Measurements from ENCODE around the gene PLSCR1. TPM values are rescaled to one million over a fixed set of nuclear protein-coding genes. Genes with fewer than 3 reads are reported as not detected.
A peak's percentile ranks its signal among the peaks of the same experiment; 100 is the strongest.
"Not testable (repeated sequence)": the region's sequence is repeated elsewhere in the genome, so short reads cannot be mapped to it uniquely, and the experiment has no call there.

PLSCR1 gene
- total RNA-seq, 1 donor from 2014 or later, result 25.4 TPM

- peak overlapping the region; percentile 12 for H3K4me3 ChIP-seq
- no peak for DNase-seq
- no peaks in the 10 kb centered on the region for H3K27me3 ChIP-seq (ENCODE audit: low read depth)
- no peaks in the 10 kb centered on the region for H3K36me3 ChIP-seq
- intact Hi-C loops (cut with micrococcal nuclease), result no loop called here
- H3K4me1 ChIP-seq, result peaks cover 69% of the 10 kb centered on the region
- no peak for TF ChIP-seq CTCF (IDR thresholded peaks at IDR 0.05; ENCODE audit: borderline replicate concordance)
- no peaks in the 10 kb centered on the region for H3K9me3 ChIP-seq (replicated peaks)
- peak overlapping the region; percentile 70 for H3K27ac ChIP-seq (replicated peaks)
These were observed 7.7 kb downstream of the PLSCR1 start for GRCh38 chr3:146536681-146537080.

GRCh38 chr3:146532406-146532805 lies 12.0 kb downstream of the PLSCR1 start:
- intact Hi-C loops (cut with micrococcal nuclease), result no loop called here
- DNase-seq, result no peak
- Histone ChIP-seq H3K4me1 (peaks cover 61% of the 10 kb centered on the region), H3K27ac (replicated peaks) (no peak overlapping the region), H3K4me3 (no peak overlapping the region), H3K27me3 (ENCODE audit: low read depth) (no peaks in the 10 kb centered on the region), H3K36me3 (peaks cover 26% of the 10 kb centered on the region), H3K9me3 (replicated peaks) (no peaks in the 10 kb centered on the region)
- no peak for TF ChIP-seq CTCF (IDR thresholded peaks at IDR 0.05; ENCODE audit: borderline replicate concordance)

GRCh38 chr3:146530609-146531008 lies 13.8 kb downstream of the PLSCR1 start:
- Histone ChIP-seq H3K27me3 (ENCODE audit: low read depth) (no peaks in the 10 kb centered on the region), H3K4me3 (no peak overlapping the region), H3K36me3 (peaks cover 37% of the 10 kb centered on the region), H3K9me3 (replicated peaks) (no peaks in the 10 kb centered on the region), H3K27ac (replicated peaks) (no peak overlapping the region), H3K4me1 (peaks cover 44% of the 10 kb centered on the region)
- intact Hi-C loops (cut with micrococcal nuclease), result no loop called here
- TF ChIP-seq CTCF (IDR thresholded peaks at IDR 0.05; ENCODE audit: borderline replicate concordance), result no peak
- DNase-seq, result no peak

GRCh38 chr3:146529021-146529420 lies 15.4 kb downstream of the PLSCR1 start:
- Histone ChIP-seq H3K4me3 (no peak overlapping the region), H3K27me3 (ENCODE audit: low read depth) (no peaks in the 10 kb centered on the region), H3K36me3 (peaks cover 37% of the 10 kb centered on the region), H3K4me1 (peaks cover 50% of the 10 kb centered on the region), H3K27ac (replicated peaks) (no peak overlapping the region), H3K9me3 (replicated peaks) (no peaks in the 10 kb centered on the region)
- DNase-seq, result no peak
- intact Hi-C loops (cut with micrococcal nuclease), result no loop called here
- TF ChIP-seq CTCF (IDR thresholded peaks at IDR 0.05; ENCODE audit: borderline replicate concordance), result no peak

GRCh38 chr3:146524961-146525360 lies 19.4 kb downstream of the PLSCR1 start:
- no peak for TF ChIP-seq CTCF (IDR thresholded peaks at IDR 0.05; ENCODE audit: borderline replicate concordance)
- H3K27ac ChIP-seq (replicated peaks), result no peak overlapping the region
- H3K4me1 ChIP-seq, result peaks cover 26% of the 10 kb centered on the region
- no peaks in the 10 kb centered on the region for H3K27me3 ChIP-seq (ENCODE audit: low read depth)
- intact Hi-C loops (cut with micrococcal nuclease), result no loop called here
- no peaks in the 10 kb centered on the region for H3K9me3 ChIP-seq (replicated peaks)
- DNase-seq, result no peak
- peaks cover 49% of the 10 kb centered on the region for H3K36me3 ChIP-seq
- no peak overlapping the region for H3K4me3 ChIP-seq

- H3K27ac ChIP-seq (replicated peaks), result no peak overlapping the region
- no peak for TF ChIP-seq CTCF (IDR thresholded peaks at IDR 0.05; ENCODE audit: borderline replicate concordance)
These were observed 20.9 kb downstream of the PLSCR1 start for GRCh38 chr3:146523531-146523930.

GRCh38 chr3:146522174-146523158 lies 21.9 kb downstream of the PLSCR1 start:
- H3K4me1 ChIP-seq, result peaks cover 18% of the 10 kb centered on the region
- H3K27me3 ChIP-seq (ENCODE audit: low read depth); intact Hi-C loops (cut with micrococcal nuclease); H3K27ac ChIP-seq (replicated peaks); H3K4me3 ChIP-seq; DNase-seq; H3K9me3 ChIP-seq (replicated peaks): not testable (repeated sequence)
- peaks cover 46% of the 10 kb centered on the region for H3K36me3 ChIP-seq

More at GRCh38 chr3:146523531-146523930, 20.9 kb downstream of the PLSCR1 start:
- DNase-seq, result no peak
- Histone ChIP-seq H3K36me3 (peaks cover 52% of the 10 kb centered on the region), H3K27me3 (ENCODE audit: low read depth) (no peaks in the 10 kb centered on the region), H3K4me1 (peaks cover 14% of the 10 kb centered on the region), H3K4me3 (no peak overlapping the region), H3K9me3 (replicated peaks) (no peaks in the 10 kb centered on the region)
- intact Hi-C loops (cut with micrococcal nuclease), result no loop called here
